SK-N-SH (cell line): ENCODE results near the gene CPLANE1. TPM values are rescaled to one million over a fixed set of nuclear protein-coding genes. Genes with fewer than 3 reads are reported as not detected.

Experiments used
- CTCF ChIA-PET: fragments of 300-600, 350-600 bp; formaldehyde crosslinking; extraction: SDS; loops from one replicate; lab custom pipeline; 2021; lab: Yijun Ruan, JAX
- POLR2A ChIA-PET: fragments of 350-600 bp; sonication (Branson Sonifier 250); formaldehyde crosslinking; extraction: SDS; loops from one replicate; lab custom pipeline; 2020; ENCODE audit warnings: antibody characterized with exemption, inconsistent platforms; lab: Yijun Ruan, JAX
- DNase-seq: peaks from one replicate; pipeline ENCODE4 v3.0.0; 2012
- H2AFZ ChIP-seq: fragments of 200-600 bp; sonication (generic); 2 replicates; pipeline ENCODE4 v1.8.1; 2016; ENCODE audit warnings: antibody characterized with exemption, mild to moderate bottlenecking, low read depth
- H3F3A ChIP-seq: fragments of 200-600 bp; sonication (generic); replicated peaks from 2 replicates; pipeline ENCODE3; 2016; ENCODE audit warnings: antibody characterized with exemption, mild to moderate bottlenecking; ENCODE audit not compliant: insufficient read depth
- H3K27ac ChIP-seq, 2 experiments: fragments of 200-500 bp in 1 of 2; fragments of 200-600 bp in 1 of 2; sonication (Bioruptor generic) in 1 of 2; sonication (generic), shearing (Covaris generic) in 1 of 2; 2 replicates each; pipeline versions ENCODE4 v1.5.1 to v1.6.1; 2014 to 2016; ENCODE audit warnings: low read depth in 2 of 2, inconsistent platforms in 1 of 2, low read length in 1 of 2, mild to moderate bottlenecking in 1 of 2, mixed read lengths in 1 of 2
- H3K27me3 ChIP-seq: fragments of 200-600 bp; sonication (generic), shearing (Covaris generic); 2 replicates; pipeline ENCODE4 v1.6.1; 2016; ENCODE audit warnings: mixed run types; ENCODE audit not compliant: insufficient read depth
- H3K36me3 ChIP-seq, 2 experiments: fragments of 200-500 bp in 1 of 2; fragments of 200-600 bp in 1 of 2; sonication (Bioruptor generic) in 1 of 2; sonication (generic) in 1 of 2; replicated peaks in 1 of 2; 2 replicates each; pipeline versions ENCODE3 to v1.5.1; 2014 to 2016; ENCODE audit warnings: low read length in 1 of 2, mild to moderate bottlenecking in 1 of 2; ENCODE audit not compliant: insufficient read depth in 2 of 2, control insufficient read depth in 1 of 2
- H3K4me1 ChIP-seq, 2 experiments: fragments of 200-500 bp in 1 of 2; fragments of 200-600 bp in 1 of 2; sonication (Bioruptor generic) in 1 of 2; sonication (generic), shearing (Covaris generic) in 1 of 2; 2 replicates each; pipeline versions ENCODE4 v1.5.1 to v1.6.1; 2014 to 2016; ENCODE audit warnings: low read depth in 1 of 2, low read length in 1 of 2, mixed run types in 1 of 2; ENCODE audit not compliant: insufficient read depth in 2 of 2, control insufficient read depth in 1 of 2
- H3K4me2 ChIP-seq: fragments of 200-600 bp; sonication (generic), shearing (Covaris generic); 2 replicates; pipeline ENCODE4 v1.6.1; 2017; ENCODE audit warnings: mixed run types
- H3K4me3 ChIP-seq, 2 experiments: fragments of 200-500 bp in 1 of 2; fragments of 200-600 bp in 1 of 2; sonication (Bioruptor generic) in 1 of 2; sonication (generic), shearing (Covaris generic) in 1 of 2; 2 replicates each; pipeline versions ENCODE4 v1.5.1 to v1.8.1; 2014 to 2016; ENCODE audit warnings: low read depth in 2 of 2, inconsistent platforms in 1 of 2, low read length in 1 of 2, mild to moderate bottlenecking in 1 of 2, mixed read lengths in 1 of 2, moderate library complexity in 1 of 2
- H3K79me2 ChIP-seq: fragments of 200-600 bp; sonication (generic); 2 replicates; pipeline ENCODE4 v1.8.1; 2017; ENCODE audit warnings: mild to moderate bottlenecking; ENCODE audit not compliant: insufficient read depth
- H3K9ac ChIP-seq: fragments of 200-600 bp; sonication (generic); 2 replicates; pipeline ENCODE4 v1.6.1; 2017; ENCODE audit warnings: mixed run types
- H3K9me2 ChIP-seq: fragments of 200-600 bp; sonication (generic); 2 replicates; pipeline ENCODE4 v1.6.1; 2017; ENCODE audit warnings: mixed run types
- H3K9me3 ChIP-seq: fragments of 200-600 bp; sonication (generic); 2 replicates; pipeline ENCODE4 v1.6.1; 2017; ENCODE audit warnings: mixed run types, mild to moderate bottlenecking, moderate library complexity
- H4K20me1 ChIP-seq: fragments of 200-600 bp; sonication (generic); 2 replicates; pipeline ENCODE4 v1.6.1; 2017; ENCODE audit warnings: mild to moderate bottlenecking, mixed run types; ENCODE audit not compliant: insufficient read depth
- ELF1 ChIP-seq: IDR thresholded peaks from 2 replicates; pipeline ENCODE4 v1.4.0; 2012
- FOSL2 ChIP-seq: IDR thresholded peaks from 2 replicates; pipeline ENCODE4 v1.4.0; 2012; ENCODE audit warnings: low read depth, mild to moderate bottlenecking, moderate library complexity, borderline replicate concordance
- FOXJ3 ChIP-seq: sonication (generic); formaldehyde crosslinking; IDR thresholded peaks from 2 replicates; pipeline ENCODE4 v1.5.1; 2020; ENCODE audit warnings: mild to moderate bottlenecking, missing genetic modification reagents
- FOXM1 ChIP-seq: IDR thresholded peaks from 2 replicates; pipeline ENCODE4 v1.4.0; 2012; ENCODE audit warnings: low read depth, mild to moderate bottlenecking
- GABPA ChIP-seq: IDR thresholded peaks from 2 replicates; pipeline ENCODE4 v1.4.0; 2012; ENCODE audit warnings: low read depth, mild to moderate bottlenecking
- GATA2 ChIP-seq: sonication (generic); formaldehyde crosslinking; IDR thresholded peaks from 2 replicates; pipeline ENCODE4 v1.5.0; 2020; ENCODE audit warnings: mild to moderate bottlenecking, missing genetic modification reagents
- JUND ChIP-seq: IDR thresholded peaks from 2 replicates; pipeline ENCODE4 v1.4.0; 2012
- MAX ChIP-seq: IDR thresholded peaks from 2 replicates; pipeline ENCODE4 v1.4.0; 2012; ENCODE audit warnings: low read depth
- NFIC ChIP-seq: IDR thresholded peaks from 2 replicates; pipeline ENCODE4 v1.4.0; 2012; ENCODE audit warnings: borderline replicate concordance
- NRF1 ChIP-seq: IDR thresholded peaks from 2 replicates; pipeline ENCODE4 v1.6.1; 2012; ENCODE audit warnings: low read depth, mild to moderate bottlenecking, low read length
- POLR2AphosphoS5 ChIP-seq: IDR thresholded peaks from 2 replicates; pipeline ENCODE4 v1.6.1; 2012; ENCODE audit warnings: low read depth, low read length
- RFX5 ChIP-seq: IDR thresholded peaks from 2 replicates; pipeline ENCODE4 v1.6.1; 2012; ENCODE audit warnings: mild to moderate bottlenecking, improper control_type of control experiment, low read length
- RXRA ChIP-seq: IDR thresholded peaks from 2 replicates; pipeline ENCODE4 v1.4.0; 2012; ENCODE audit warnings: low read depth, mild to moderate bottlenecking, borderline replicate concordance
- TAF1 ChIP-seq: IDR thresholded peaks from 2 replicates; pipeline ENCODE4 v1.6.1; 2012; ENCODE audit warnings: low read depth, mild to moderate bottlenecking, low read length, moderate library complexity, borderline replicate concordance
- YY1 ChIP-seq: IDR thresholded peaks from 2 replicates; pipeline ENCODE4 v1.4.0; 2012; ENCODE audit warnings: low read depth, mild to moderate bottlenecking
- WGBS: methylation state at CpG from one replicate; pipeline ENCODE4 v1.1.6; 2017; ENCODE audit warnings: low lambda C conversion rate; 5-methylcytosine and 5-hydroxymethylcytosine counted together
- polyA plus RNA-seq, 3 experiments: library from polyadenylated mRNA; depleted of rRNA; stranded (reverse); fragments of >200 nt; gene quantifications; 2 replicates each; pipeline ENCODE4 v1.2.3, GENCODE V29; 2012
- TF ChIP-seq, protein P1 (sequence below): fragments of 150-350 bp; IDR thresholded peaks from 2 replicates; pipeline ENCODE4 v1.6.1; 2016; ENCODE audit warnings: mild to moderate bottlenecking, low read depth, low read length
- TF ChIP-seq, protein P2 (sequence below): IDR thresholded peaks from 2 replicates; pipeline ENCODE4 v1.6.1; 2012; ENCODE audit warnings: mild to moderate bottlenecking, low read depth, low read length, moderate library complexity
- TF ChIP-seq, protein P3 (sequence below): fragments of 200-600 bp; sonication (generic); IDR thresholded peaks from 2 replicates; pipeline ENCODE4 v1.6.1; 2017; ENCODE audit warnings: antibody characterized with exemption, mild to moderate bottlenecking, moderate library complexity

Gene CPLANE1
- polyA plus RNA-seq, 1 of the 3 experiments (the other 2 are of a cell fraction), result 3.6 TPM

DNA sequence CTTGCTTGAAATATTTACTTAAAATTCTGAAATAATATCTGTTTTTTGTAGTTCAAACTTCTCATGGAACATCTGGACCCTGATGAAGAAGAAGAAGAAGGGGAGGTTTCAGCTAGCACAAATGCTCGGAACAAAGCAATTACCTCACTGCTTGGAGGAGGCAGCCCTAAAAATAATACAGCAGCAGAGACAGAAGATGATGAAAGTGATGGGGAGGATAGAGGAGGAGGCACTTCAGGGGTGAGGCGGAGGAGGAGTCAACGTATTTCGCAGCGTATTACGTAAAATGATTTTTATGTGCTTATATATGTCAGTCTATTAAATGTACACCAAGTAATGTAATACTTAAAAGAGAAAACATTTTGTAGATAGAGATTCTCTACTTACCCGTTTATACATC, 185.4 kb downstream of the CPLANE1 start:
- DNase-seq, result no peak
- Histone ChIP-seq H3K9me2 (no peaks in the 10 kb centered on the region), H3F3A (peaks cover 22% of the 10 kb centered on the region), H2AFZ (no peak overlapping the region), H4K20me1 (no peaks in the 10 kb centered on the region), H3K27ac (no peak overlapping the region), H3K27me3 (no peaks in the 10 kb centered on the region), H3K9me3 (no peaks in the 10 kb centered on the region), H3K4me1 (no peaks in the 10 kb centered on the region), H3K9ac (no peak overlapping the region), H3K36me3 (peaks cover 54 to 72% of the 10 kb centered on the region in 2 experiments), H3K79me2 (no peaks in the 10 kb centered on the region)
- POLR2A ChIA-PET, result no interaction called here
- CTCF ChIA-PET, result no interaction called here
- TF ChIP-seq YY1, result no peak
- no peak for TF ChIP-seq FOSL2
- TF ChIP-seq NRF1, result no peak
- no peak for TF ChIP-seq JUND
- TF ChIP-seq, protein P1, sequence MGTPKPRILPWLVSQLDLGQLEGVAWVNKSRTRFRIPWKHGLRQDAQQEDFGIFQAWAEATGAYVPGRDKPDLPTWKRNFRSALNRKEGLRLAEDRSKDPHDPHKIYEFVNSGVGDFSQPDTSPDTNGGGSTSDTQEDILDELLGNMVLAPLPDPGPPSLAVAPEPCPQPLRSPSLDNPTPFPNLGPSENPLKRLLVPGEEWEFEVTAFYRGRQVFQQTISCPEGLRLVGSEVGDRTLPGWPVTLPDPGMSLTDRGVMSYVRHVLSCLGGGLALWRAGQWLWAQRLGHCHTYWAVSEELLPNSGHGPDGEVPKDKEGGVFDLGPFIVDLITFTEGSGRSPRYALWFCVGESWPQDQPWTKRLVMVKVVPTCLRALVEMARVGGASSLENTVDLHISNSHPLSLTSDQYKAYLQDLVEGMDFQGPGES, result no peak
- TF ChIP-seq, all 33 proteins: peak for 0
- H3K4me3 ChIP-seq, result no peak overlapping the region
- WGBS, result 96% methylated on average over 7 of the region's 7 CpGs
- H3K4me2 ChIP-seq, result no peak overlapping the region

- WGBS, result 90% methylated on average over 1 of the region's 1 CpG
- H3K36me3 ChIP-seq, result peaks cover 56 to 66% of the 10 kb centered on the region in 2 experiments
These were observed 189.1 kb downstream of the CPLANE1 start for GRCh38 chr5:37060030-37060429.

More at GRCh38 chr5:37060030-37060429, 189.1 kb downstream of the CPLANE1 start:
- Histone ChIP-seq H2AFZ (no peak overlapping the region), H3K4me1 (no peaks in the 10 kb centered on the region), H3K4me2 (no peak overlapping the region), H3K27ac (no peak overlapping the region), H3K4me3 (no peak overlapping the region), H3K9me3 (no peaks in the 10 kb centered on the region), H3K79me2 (no peaks in the 10 kb centered on the region), H3K9me2 (no peaks in the 10 kb centered on the region), H3K9ac (no peak overlapping the region), H3F3A (peaks cover 18% of the 10 kb centered on the region), H3K27me3 (no peaks in the 10 kb centered on the region), H4K20me1 (no peaks in the 10 kb centered on the region)
- TF ChIP-seq RFX5, result no peak
- TF ChIP-seq POLR2AphosphoS5, result no peak
- no peak for TF ChIP-seq ELF1
- TF ChIP-seq TAF1, result no peak
- TF ChIP-seq GABPA, result no peak
- no peak for TF ChIP-seq NFIC
- no peak for TF ChIP-seq GATA2 (CRISPR knock-in tag)
- TF ChIP-seq, protein P2, sequence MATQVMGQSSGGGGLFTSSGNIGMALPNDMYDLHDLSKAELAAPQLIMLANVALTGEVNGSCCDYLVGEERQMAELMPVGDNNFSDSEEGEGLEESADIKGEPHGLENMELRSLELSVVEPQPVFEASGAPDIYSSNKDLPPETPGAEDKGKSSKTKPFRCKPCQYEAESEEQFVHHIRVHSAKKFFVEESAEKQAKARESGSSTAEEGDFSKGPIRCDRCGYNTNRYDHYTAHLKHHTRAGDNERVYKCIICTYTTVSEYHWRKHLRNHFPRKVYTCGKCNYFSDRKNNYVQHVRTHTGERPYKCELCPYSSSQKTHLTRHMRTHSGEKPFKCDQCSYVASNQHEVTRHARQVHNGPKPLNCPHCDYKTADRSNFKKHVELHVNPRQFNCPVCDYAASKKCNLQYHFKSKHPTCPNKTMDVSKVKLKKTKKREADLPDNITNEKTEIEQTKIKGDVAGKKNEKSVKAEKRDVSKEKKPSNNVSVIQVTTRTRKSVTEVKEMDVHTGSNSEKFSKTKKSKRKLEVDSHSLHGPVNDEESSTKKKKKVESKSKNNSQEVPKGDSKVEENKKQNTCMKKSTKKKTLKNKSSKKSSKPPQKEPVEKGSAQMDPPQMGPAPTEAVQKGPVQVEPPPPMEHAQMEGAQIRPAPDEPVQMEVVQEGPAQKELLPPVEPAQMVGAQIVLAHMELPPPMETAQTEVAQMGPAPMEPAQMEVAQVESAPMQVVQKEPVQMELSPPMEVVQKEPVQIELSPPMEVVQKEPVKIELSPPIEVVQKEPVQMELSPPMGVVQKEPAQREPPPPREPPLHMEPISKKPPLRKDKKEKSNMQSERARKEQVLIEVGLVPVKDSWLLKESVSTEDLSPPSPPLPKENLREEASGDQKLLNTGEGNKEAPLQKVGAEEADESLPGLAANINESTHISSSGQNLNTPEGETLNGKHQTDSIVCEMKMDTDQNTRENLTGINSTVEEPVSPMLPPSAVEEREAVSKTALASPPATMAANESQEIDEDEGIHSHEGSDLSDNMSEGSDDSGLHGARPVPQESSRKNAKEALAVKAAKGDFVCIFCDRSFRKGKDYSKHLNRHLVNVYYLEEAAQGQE, result no peak
- TF ChIP-seq, protein P3, sequence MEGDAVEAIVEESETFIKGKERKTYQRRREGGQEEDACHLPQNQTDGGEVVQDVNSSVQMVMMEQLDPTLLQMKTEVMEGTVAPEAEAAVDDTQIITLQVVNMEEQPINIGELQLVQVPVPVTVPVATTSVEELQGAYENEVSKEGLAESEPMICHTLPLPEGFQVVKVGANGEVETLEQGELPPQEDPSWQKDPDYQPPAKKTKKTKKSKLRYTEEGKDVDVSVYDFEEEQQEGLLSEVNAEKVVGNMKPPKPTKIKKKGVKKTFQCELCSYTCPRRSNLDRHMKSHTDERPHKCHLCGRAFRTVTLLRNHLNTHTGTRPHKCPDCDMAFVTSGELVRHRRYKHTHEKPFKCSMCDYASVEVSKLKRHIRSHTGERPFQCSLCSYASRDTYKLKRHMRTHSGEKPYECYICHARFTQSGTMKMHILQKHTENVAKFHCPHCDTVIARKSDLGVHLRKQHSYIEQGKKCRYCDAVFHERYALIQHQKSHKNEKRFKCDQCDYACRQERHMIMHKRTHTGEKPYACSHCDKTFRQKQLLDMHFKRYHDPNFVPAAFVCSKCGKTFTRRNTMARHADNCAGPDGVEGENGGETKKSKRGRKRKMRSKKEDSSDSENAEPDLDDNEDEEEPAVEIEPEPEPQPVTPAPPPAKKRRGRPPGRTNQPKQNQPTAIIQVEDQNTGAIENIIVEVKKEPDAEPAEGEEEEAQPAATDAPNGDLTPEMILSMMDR, result no peak
- TF ChIP-seq FOXM1, result no peak
- TF ChIP-seq MAX, result no peak
- no peak for TF ChIP-seq RXRA
- no peak for TF ChIP-seq FOXJ3 (CRISPR knock-in tag)
- TF ChIP-seq FOSL2, result no peak
- no peak for TF ChIP-seq NRF1
- POLR2A ChIA-PET, result no interaction called here
- CTCF ChIA-PET, result interaction anchor here (1.8 kb wide), 1 partner anchor 55 kb away, joined by 6 read pairs; no protein-coding TSS in a partner anchor
- no peak for DNase-seq
